NB4 (cell line): ENCODE measurements around the gene SEC23A.

Source experiments
- DNase-seq: peaks from one replicate; pipeline ENCODE4 v3.0.0; 2010; ENCODE audit warnings: low read depth
- H3K4me3 ChIP-seq: one replicate; pipeline ENCODE4 v1.5.1; 2011; ENCODE audit warnings: mild to moderate bottlenecking, low read depth, low read length, moderate library complexity
- CTCF ChIP-seq: IDR thresholded peaks from one replicate; pipeline ENCODE4 v1.5.1; 2012; ENCODE audit warnings: low read depth, low read length
- MAX ChIP-seq: IDR thresholded peaks from 2 replicates; pipeline ENCODE4 v1.6.1; 2011; ENCODE audit warnings: low read depth, low read length
- MYC ChIP-seq: IDR thresholded peaks from 2 replicates; pipeline ENCODE4 v1.6.1; 2011; ENCODE audit warnings: low read depth, low read length
- POLR2A ChIP-seq: IDR thresholded peaks from 2 replicates; pipeline ENCODE4 v1.6.1; 2011; ENCODE audit warnings: mild to moderate bottlenecking; ENCODE audit not compliant: insufficient read length; ENCODE audit errors: extremely low read depth

The SEC23A gene

GRCh38 chr14:38999949-39000348 lies 103.1 kb downstream of the SEC23A start:
- no peak for TF ChIP-seq CTCF
- no peak for TF ChIP-seq MAX
- TF ChIP-seq MYC, result no peak
- TF ChIP-seq POLR2A, result no peak
- H3K4me3 ChIP-seq, result no peak overlapping the region
- no peak for DNase-seq

GRCh38 chr14:38994731-38995130 lies 108.3 kb downstream of the SEC23A start:
- no peak overlapping the region for H3K4me3 ChIP-seq
- no peak for DNase-seq
- TF ChIP-seq CTCF (no peak), POLR2A (no peak), MYC (no peak), MAX (no peak)

DNA sequence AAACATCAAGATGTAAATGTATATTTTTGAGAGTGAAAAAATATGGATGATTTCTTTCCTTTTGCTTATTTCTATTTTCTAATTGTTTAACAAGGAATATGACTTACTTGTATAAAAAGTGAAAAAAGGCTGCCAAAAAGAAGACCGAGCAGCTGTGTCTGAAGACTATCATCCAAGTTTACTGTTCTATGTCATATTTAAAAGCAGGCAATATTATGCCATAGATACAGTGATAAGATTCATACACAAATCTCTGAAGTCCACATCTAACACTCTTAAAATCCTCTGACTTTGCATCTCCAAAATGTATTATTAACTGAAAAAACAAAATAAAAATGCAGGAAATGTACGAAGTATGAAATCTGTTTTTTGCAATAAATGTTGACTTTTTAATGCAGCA lies 109.1 kb downstream of the SEC23A start:
- TF ChIP-seq CTCF (no peak), POLR2A (no peak), MYC (no peak), MAX (no peak)
- no peak for DNase-seq
- H3K4me3 ChIP-seq, result no peak overlapping the region

DNA sequence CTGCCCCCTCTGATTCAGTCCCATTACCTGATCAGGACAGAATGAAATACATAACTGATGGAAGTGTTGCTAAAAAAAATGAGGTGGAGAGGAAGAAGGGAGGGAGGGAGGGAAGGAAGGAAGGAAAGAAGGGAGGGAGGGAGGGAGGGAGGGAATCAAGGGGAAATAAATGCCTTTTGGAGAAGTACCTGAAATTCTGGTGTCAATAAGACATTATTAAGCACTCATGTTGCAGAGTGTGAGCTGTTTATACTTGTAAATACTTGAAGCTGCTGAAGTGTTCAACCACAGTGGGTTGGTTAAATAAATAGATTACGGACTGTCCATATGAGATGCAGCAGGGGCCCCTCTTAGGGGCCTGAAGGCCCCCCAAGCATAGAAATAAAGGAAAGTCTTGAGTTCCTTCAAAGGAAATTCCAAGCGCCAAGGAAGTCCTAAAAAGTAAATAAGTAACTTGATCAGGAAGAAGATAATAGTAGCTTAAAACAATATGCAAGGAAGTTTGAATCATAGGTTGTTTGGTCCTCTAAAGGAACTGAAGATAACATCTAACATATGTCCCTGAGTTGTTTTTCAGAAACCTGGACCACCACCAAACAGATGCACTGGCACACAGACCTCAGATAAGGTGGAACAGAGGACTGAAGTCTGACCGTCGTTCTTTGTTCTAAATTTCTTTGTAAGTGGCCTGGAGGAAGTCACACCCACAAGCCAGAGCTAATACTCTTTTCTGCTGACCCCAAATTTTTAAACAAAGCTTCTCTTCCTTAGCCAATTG lies 110.8 kb downstream of the SEC23A start:
- H3K4me3 ChIP-seq, result no peak overlapping the region
- no peak for DNase-seq
- no peak for TF ChIP-seq POLR2A
- TF ChIP-seq MAX, result no peak
- no peak for TF ChIP-seq MYC
- no peak for TF ChIP-seq CTCF

DNA sequence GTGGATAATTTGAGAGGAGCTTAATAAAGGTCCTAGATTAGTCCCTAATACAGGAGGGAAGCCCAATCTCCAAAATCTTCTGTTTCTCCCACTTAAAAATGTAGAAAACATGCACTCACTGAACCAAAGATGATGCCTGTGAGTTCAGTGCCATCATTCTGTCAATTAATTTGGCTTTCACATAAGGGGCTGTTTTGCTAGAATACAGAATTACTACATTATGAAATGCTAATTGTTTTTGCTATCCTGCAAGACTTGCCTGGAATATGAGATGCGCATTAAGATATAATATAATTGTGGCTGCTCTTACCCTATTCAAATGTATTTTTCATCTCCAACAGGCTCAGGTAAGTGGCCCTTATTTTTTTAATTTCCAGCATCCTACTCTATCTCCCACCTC lies 111.7 kb downstream of the SEC23A start:
- DNase-seq, result no peak
- no peak for TF ChIP-seq POLR2A
- no peak for TF ChIP-seq CTCF
- no peak for TF ChIP-seq MYC
- TF ChIP-seq MAX, result no peak

More for the DNA sequence above, 111.7 kb downstream of the SEC23A start:
- no peak overlapping the region for H3K4me3 ChIP-seq
